ENCODE results near the gene IMPA2.
A peak's percentile ranks its signal among the peaks of the same experiment; 100 is the strongest.

IMPA2 gene

GRCh38 chr18:11972371-11973174 lies 8.7 kb upstream of the IMPA2 start:
- no peak for DNase-seq (ENCODE audit: low read depth)
- no peak overlapping the region for H3K4me3 ChIP-seq (ENCODE audit: low read depth, low read length)
- TF ChIP-seq MAX (IDR thresholded peaks at IDR 0.05; ENCODE audit: low read depth, low read length) = no peak
- no peak for TF ChIP-seq MYC (IDR thresholded peaks at IDR 0.05; ENCODE audit: low read depth, low read length)
- TF ChIP-seq POLR2A (IDR thresholded peaks at IDR 0.05; ENCODE audit: extremely low read depth, insufficient read length) = no peak
- no peak for TF ChIP-seq CTCF (IDR thresholded peaks at IDR 0.05; ENCODE audit: low read depth, low read length)

- no peak for TF ChIP-seq POLR2A (IDR thresholded peaks at IDR 0.05; ENCODE audit: extremely low read depth, insufficient read length)
- no peak for TF ChIP-seq MAX (IDR thresholded peaks at IDR 0.05; ENCODE audit: low read depth, low read length)
- no peak for TF ChIP-seq MYC (IDR thresholded peaks at IDR 0.05; ENCODE audit: low read depth, low read length)
- TF ChIP-seq CTCF (IDR thresholded peaks at IDR 0.05; ENCODE audit: low read depth, low read length) = no peak
- H3K4me3 ChIP-seq (ENCODE audit: low read depth, low read length) = no peak overlapping the region
- peak; percentile 32 for DNase-seq (ENCODE audit: low read depth)
Measured at GRCh38 chr18:11974741-11975325, 6.5 kb upstream of the IMPA2 start.

GRCh38 chr18:11975723-11976122 lies 5.6 kb upstream of the IMPA2 start:
- TF ChIP-seq MYC (IDR thresholded peaks at IDR 0.05; ENCODE audit: low read depth, low read length) (no peak), CTCF (IDR thresholded peaks at IDR 0.05; ENCODE audit: low read depth, low read length) (no peak), POLR2A (IDR thresholded peaks at IDR 0.05; ENCODE audit: extremely low read depth, insufficient read length) (no peak), MAX (IDR thresholded peaks at IDR 0.05; ENCODE audit: low read depth, low read length) (no peak)
- no peak for DNase-seq (ENCODE audit: low read depth)
- no peak overlapping the region for H3K4me3 ChIP-seq (ENCODE audit: low read depth, low read length)

- no peak for TF ChIP-seq MYC (IDR thresholded peaks at IDR 0.05; ENCODE audit: low read depth, low read length)
- no peak for TF ChIP-seq POLR2A (IDR thresholded peaks at IDR 0.05; ENCODE audit: extremely low read depth, insufficient read length)
- TF ChIP-seq CTCF (IDR thresholded peaks at IDR 0.05; ENCODE audit: low read depth, low read length) = no peak
- no peak for TF ChIP-seq MAX (IDR thresholded peaks at IDR 0.05; ENCODE audit: low read depth, low read length)
- no peak for DNase-seq (ENCODE audit: low read depth)
- no peak overlapping the region for H3K4me3 ChIP-seq (ENCODE audit: low read depth, low read length)
Measured at GRCh38 chr18:11976315-11977152, 4.8 kb upstream of the IMPA2 start.

- H3K4me3 ChIP-seq (ENCODE audit: low read depth, low read length) = no peak overlapping the region
- no peak for DNase-seq (ENCODE audit: low read depth)
- TF ChIP-seq MYC (IDR thresholded peaks at IDR 0.05; ENCODE audit: low read depth, low read length) (no peak), MAX (IDR thresholded peaks at IDR 0.05; ENCODE audit: low read depth, low read length) (no peak), CTCF (IDR thresholded peaks at IDR 0.05; ENCODE audit: low read depth, low read length) (no peak), POLR2A (IDR thresholded peaks at IDR 0.05; ENCODE audit: extremely low read depth, insufficient read length) (no peak)
Measured at GRCh38 chr18:11977153-11977466, 4.2 kb upstream of the IMPA2 start.
